ENCODE data around the gene ITGB2. TPM values are rescaled to one million over a fixed set of nuclear protein-coding genes. Genes with fewer than 3 reads are reported as not detected.

ITGB2 gene
- total RNA-seq, 4 donors from 2014 or later = 32.7 to 87.3 (median 56.2) TPM

- TF ChIP-seq POLR2A (IDR thresholded peaks at IDR 0.05) (peak in 1 of 2 donors; percentile 39), EP300 (IDR thresholded peaks at IDR 0.05) (peak in 1 of 2 donors; percentile 59)
- TF ChIP-seq, protein P1, sequence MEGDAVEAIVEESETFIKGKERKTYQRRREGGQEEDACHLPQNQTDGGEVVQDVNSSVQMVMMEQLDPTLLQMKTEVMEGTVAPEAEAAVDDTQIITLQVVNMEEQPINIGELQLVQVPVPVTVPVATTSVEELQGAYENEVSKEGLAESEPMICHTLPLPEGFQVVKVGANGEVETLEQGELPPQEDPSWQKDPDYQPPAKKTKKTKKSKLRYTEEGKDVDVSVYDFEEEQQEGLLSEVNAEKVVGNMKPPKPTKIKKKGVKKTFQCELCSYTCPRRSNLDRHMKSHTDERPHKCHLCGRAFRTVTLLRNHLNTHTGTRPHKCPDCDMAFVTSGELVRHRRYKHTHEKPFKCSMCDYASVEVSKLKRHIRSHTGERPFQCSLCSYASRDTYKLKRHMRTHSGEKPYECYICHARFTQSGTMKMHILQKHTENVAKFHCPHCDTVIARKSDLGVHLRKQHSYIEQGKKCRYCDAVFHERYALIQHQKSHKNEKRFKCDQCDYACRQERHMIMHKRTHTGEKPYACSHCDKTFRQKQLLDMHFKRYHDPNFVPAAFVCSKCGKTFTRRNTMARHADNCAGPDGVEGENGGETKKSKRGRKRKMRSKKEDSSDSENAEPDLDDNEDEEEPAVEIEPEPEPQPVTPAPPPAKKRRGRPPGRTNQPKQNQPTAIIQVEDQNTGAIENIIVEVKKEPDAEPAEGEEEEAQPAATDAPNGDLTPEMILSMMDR (IDR thresholded peaks at IDR 0.05) = peak in 1 of 5 experiments; percentile 26
- peak within 1 kb of the TSS in 3 of 4 donors; percentile 68 to 75 (median 72) for H3K27ac ChIP-seq
- H3K4me3 ChIP-seq = peak within 1 kb of the TSS; percentile 67 to 89 (median 86)
- H3K9me3 ChIP-seq = no peaks in the 10 kb centered on the region
- 3 to 6% methylated on average over 16 to 60 of the region's 69 CpGs for WGBS, 2 donors
- H3K4me1 ChIP-seq = peaks cover 0 to 37% (median 18%) of the 10 kb centered on the region in 4 donors
- no peak for DNase-seq (ENCODE audit: low spot score in 2 of 2)
- peaks cover 0 to 32% (median 0%) of the 10 kb centered on the region in 3 donors for H3K36me3 ChIP-seq
- no peaks in the 10 kb centered on the region for H3K27me3 ChIP-seq
Measured at GRCh38 chr21:44939532-44940115, 18.9 kb upstream of the ITGB2 start, which contains the start of gene SLX9. SLX9 (plus strand) TSS chr21:44940029; CDS start chr21:44940058, 29 bp downstream.

DNA sequence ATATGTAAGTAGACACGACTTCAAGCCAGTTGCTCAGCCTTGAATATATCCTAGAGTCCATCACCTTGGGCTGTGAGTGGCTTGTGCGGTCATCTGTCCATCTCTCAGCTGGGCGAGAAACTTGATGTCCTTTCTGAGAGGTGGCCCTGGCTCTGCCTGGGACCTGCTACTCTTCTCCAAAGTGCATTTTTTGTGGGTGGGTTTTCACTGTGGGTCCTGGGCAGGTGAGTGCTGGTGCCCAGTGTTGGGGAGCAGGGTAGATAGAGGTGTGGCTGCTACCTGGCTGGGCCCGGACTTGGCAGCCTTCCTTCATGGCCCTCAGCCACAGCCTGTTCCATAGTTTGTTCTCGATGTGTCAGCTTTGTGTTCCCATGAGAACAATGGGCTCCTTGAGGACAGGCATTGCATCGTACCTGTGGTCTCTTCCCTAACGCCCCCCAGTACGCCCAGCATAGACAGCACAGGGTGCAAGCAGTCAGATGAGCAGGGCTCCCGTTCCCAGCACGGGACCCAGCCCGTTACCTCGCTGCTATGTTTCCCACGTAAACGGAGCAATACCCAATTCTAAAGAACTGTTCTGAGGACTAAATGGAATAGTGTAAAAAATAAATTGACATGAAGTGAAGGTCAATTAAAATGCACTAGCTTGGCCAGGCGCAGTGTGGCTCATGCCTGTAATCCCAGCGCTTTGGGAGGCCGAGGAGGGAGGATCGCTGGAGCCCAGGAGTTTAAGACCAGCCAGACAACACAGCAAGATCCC lies 18.3 kb upstream of the ITGB2 start:
- Histone ChIP-seq H3K27ac (peak overlapping the region in 3 of 4 donors; percentile 68 to 75 (median 72)), H3K36me3 (peaks cover 0 to 32% (median 0%) of the 10 kb centered on the region in 3 donors), H3K4me3 (peak overlapping the region; percentile 67 to 89 (median 86)), H3K4me1 (peaks cover 0 to 37% (median 18%) of the 10 kb centered on the region in 4 donors), H3K27me3 (no peaks in the 10 kb centered on the region), H3K9me3 (no peaks in the 10 kb centered on the region)
- DNase-seq (ENCODE audit: low spot score in 2 of 2) = no peak
- no peak for TF ChIP-seq POLR2A (IDR thresholded peaks at IDR 0.05)
- TF ChIP-seq, protein P1 (IDR thresholded peaks at IDR 0.05) = no peak
- TF ChIP-seq EP300 (IDR thresholded peaks at IDR 0.05) = no peak
- WGBS, 2 donors = 76 to 82% methylated on average over 18 of the region's 18 CpGs

GRCh38 chr21:44935533-44935927 lies 14.8 kb upstream of the ITGB2 start:
- Histone ChIP-seq H3K36me3 (peaks cover 0 to 25% (median 0%) of the 10 kb centered on the region in 3 donors), H3K4me3 (no peak overlapping the region), H3K27me3 (peaks cover 0 to 31% of the 10 kb centered on the region in 2 donors), H3K4me1 (peaks cover 0 to 41% (median 29%) of the 10 kb centered on the region in 4 donors), H3K9me3 (no peaks in the 10 kb centered on the region), H3K27ac (no peak overlapping the region)
- WGBS, 2 donors = 76 to 92% methylated on average over 7 to 10 of the region's 10 CpGs
- TF ChIP-seq POLR2A (IDR thresholded peaks at IDR 0.05) (no peak), EP300 (IDR thresholded peaks at IDR 0.05) (no peak)
- TF ChIP-seq, protein P1 (IDR thresholded peaks at IDR 0.05) = no peak
- DNase-seq (ENCODE audit: low spot score in 2 of 2) = no peak

DNA sequence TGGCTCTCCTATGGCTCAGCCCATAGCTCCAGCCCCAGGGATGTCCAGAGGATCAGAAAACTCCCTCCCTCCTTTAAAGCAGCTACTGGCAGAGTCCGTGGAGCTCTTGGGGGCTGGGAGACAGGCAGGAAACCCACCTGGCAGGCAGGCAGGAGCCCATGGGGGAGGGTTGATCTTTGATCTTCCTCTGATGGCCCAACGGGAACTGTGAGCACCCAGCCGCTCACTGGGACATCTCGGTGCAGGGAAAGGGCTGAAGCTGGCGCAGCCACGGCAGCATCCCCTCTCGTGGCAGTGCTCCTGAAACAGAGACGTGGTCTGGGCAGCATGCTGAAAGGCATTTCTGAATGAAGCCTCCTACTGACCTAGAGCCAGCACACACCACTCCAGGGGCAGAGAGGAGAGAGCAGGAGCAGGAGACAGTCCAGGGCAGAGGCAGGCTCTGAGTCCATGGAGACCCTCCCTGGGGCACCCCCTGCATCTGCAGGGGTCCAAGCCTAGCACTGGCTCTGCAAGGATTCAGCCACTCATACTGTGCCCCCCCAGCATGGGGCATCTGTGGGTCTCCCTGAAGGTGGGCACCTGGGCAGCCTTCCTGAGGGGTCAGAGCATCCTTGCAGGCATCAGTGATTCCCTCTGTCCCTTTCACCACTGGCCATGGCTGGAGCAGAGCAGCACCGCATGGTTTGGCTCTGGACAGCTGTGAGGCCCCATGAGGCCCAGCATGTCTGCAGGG lies 14.3 kb upstream of the ITGB2 start:
- no peak overlapping the region for H3K27ac ChIP-seq
- H3K36me3 ChIP-seq = peaks cover 0 to 25% (median 0%) of the 10 kb centered on the region in 3 donors
- H3K27me3 ChIP-seq = peaks cover 0 to 36% of the 10 kb centered on the region in 2 donors
- H3K9me3 ChIP-seq = no peaks in the 10 kb centered on the region
- TF ChIP-seq, protein P1 (IDR thresholded peaks at IDR 0.05) = no peak
- TF ChIP-seq POLR2A (IDR thresholded peaks at IDR 0.05) (no peak), EP300 (IDR thresholded peaks at IDR 0.05) (no peak)
- H3K4me1 ChIP-seq = peaks cover 0 to 43% (median 29%) of the 10 kb centered on the region in 4 donors
- 89 to 93% methylated on average over 8 to 9 of the region's 9 CpGs for WGBS, 2 donors
- H3K4me3 ChIP-seq = no peak overlapping the region
- no peak for DNase-seq (ENCODE audit: low spot score in 2 of 2)

All from tibial nerve (tissue), 4 donors.